Measurements from ENCODE around the gene NALCN. TPM values are rescaled to one million over a fixed set of nuclear protein-coding genes. Genes with fewer than 3 reads are reported as not detected.

NALCN gene
- polyA plus RNA-seq, 5 donors, result 0.34 to 0.95 (median 0.40) TPM

GRCh38 chr13:101025925-101026324, 390.4 kb downstream of the NALCN start:
- DNase-seq, result no peak

GRCh38 chr13:101025519-101025918, 390.8 kb downstream of the NALCN start:
- DNase-seq, result no peak

- no peak for DNase-seq
Observed at GRCh38 chr13:101019126-101019525, 397.2 kb downstream of the NALCN start.

- no peak for DNase-seq
Observed at GRCh38 chr13:101018720-101019119, 397.6 kb downstream of the NALCN start.

- DNase-seq, result no peak
Observed at GRCh38 chr13:101017123-101017872, 399.0 kb downstream of the NALCN start.

GRCh38 chr13:101016475-101016874, 399.8 kb downstream of the NALCN start:
- DNase-seq, result no peak

- DNase-seq, result no peak
Observed at GRCh38 chr13:101013245-101013644, 403.1 kb downstream of the NALCN start.

GRCh38 chr13:101010100-101010499, 406.2 kb downstream of the NALCN start:
- no peak for DNase-seq

GRCh38 chr13:101007245-101007644, 409.1 kb downstream of the NALCN start:
- no peak for DNase-seq

Other genes with a start within 250 kb of the NALCN start
- gene ITGBL1, start 36.2 kb upstream of the NALCN start, polyA plus RNA-seq (ENCODE audit: insufficient read depth in 1 of 5, insufficient read length in 5 of 5, low replicate concordance in 1 of 5), result under 1 TPM; 0.23 to 0.82 (median 0.36) TPM